Rectal smooth muscle tissue (tissue), 1 donor: ENCODE results near the gene ZNF260.

ENCODE experiments used
- H3K27ac ChIP-seq: one replicate; pipeline ENCODE4 v1.7.0; 2013; ENCODE audit warnings: low read depth, low read length, inconsistent platforms
- H3K27me3 ChIP-seq: one replicate; pipeline ENCODE4 v1.7.0; 2013; ENCODE audit warnings: low read length; ENCODE audit not compliant: control insufficient read depth, insufficient read depth
- H3K36me3 ChIP-seq: one replicate; pipeline ENCODE4 v1.7.0; 2013; ENCODE audit warnings: low read length; ENCODE audit not compliant: control insufficient read depth, insufficient read depth
- H3K4me1 ChIP-seq: one replicate; pipeline ENCODE4 v1.7.0; 2013; ENCODE audit warnings: low read length; ENCODE audit not compliant: control insufficient read depth, insufficient read depth
- H3K4me3 ChIP-seq: one replicate; pipeline ENCODE4 v1.7.0; 2013; ENCODE audit warnings: low read length
- H3K9ac ChIP-seq: one replicate; pipeline ENCODE4 v1.7.0; 2013; ENCODE audit warnings: low read length

ZNF260 gene

DNA sequence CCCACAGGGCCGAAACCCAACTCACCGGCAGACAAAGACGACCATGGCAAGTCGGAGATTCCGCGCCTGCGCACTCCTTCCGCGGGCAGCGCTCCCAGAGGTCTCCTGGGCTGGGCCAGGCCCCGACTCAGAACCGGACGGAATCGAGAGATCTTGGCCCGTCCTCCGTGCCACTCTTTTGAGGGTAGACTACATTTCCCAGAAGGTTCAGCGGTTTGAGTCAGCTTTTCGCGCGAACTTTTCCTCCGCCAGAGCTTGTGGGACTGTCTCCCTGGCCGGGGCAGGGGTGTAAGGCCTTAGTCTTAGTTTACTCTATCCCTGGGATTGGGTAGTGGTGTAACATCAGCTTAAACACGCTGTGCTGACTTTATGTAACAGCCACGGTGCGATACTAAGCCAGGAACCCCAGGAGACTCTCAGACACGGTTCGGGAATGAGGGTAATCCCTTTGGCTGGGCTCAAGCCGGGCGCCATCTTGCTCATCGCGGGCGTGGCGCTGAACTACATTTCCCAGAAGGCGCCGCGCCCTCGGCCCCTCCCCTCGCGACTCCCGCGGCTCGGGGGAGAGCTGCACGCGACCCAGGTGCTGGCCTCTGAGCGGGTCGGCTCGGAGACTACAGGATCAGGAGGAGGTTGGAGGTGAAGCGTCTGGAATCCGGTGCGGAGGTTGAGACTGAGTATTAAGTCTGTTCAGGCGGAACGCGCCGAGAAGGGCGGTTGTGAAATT is at the start of gene ZNF260:
TSS of gene ZNF260 (minus strand) at position 78 of the 727 bp plus-strand sequence. CDS start 13,033 bp downstream, outside the sequence.
- Histone ChIP-seq H3K27me3 (no peaks in the 10 kb centered on the region), H3K4me1 (peaks cover 10% of the 10 kb centered on the region), H3K4me3 (peak within 1 kb of the TSS; percentile 93), H3K27ac (peak within 1 kb of the TSS; percentile 92), H3K9ac (peak within 1 kb of the TSS; percentile 95), H3K36me3 (peaks cover 6% of the 10 kb centered on the region)

GRCh38 chr19:36577271-36577996 is 49.4 kb upstream of the ZNF260 start:
- H3K27me3 ChIP-seq: no peaks in the 10 kb centered on the region
- no peak overlapping the region for H3K9ac ChIP-seq
- no peak overlapping the region for H3K27ac ChIP-seq
- peaks cover 1% of the 10 kb centered on the region for H3K4me1 ChIP-seq
- no peak overlapping the region for H3K4me3 ChIP-seq
- peaks cover 32% of the 10 kb centered on the region for H3K36me3 ChIP-seq

DNA sequence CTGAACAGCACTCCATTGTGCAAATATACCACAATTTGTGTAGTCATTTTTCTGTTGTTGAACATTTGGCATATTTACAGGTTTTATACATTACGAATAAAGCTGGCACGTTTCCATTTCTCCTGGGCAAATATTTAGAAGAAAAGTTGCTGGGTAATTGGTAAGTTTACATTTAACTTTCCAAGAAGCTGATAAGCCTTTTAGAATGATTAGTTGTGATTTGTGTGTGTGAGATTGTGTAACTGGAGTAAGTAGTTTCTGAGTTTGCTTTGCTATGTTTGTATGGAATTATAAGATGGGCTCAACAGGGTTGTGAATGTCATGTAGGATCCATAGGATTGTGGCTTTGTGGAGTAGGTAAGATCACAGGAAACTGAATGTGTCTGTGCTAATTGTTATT is 46.7 kb upstream of the ZNF260 start:
- Histone ChIP-seq H3K27me3 (no peaks in the 10 kb centered on the region), H3K9ac (no peak overlapping the region), H3K27ac (no peak overlapping the region), H3K36me3 (peaks cover 20% of the 10 kb centered on the region), H3K4me3 (peak overlapping the region; percentile 97), H3K4me1 (peaks cover 3% of the 10 kb centered on the region)

GRCh38 chr19:36573895-36574720 is 46.0 kb upstream of the ZNF260 start:
- Histone ChIP-seq H3K27me3 (no peaks in the 10 kb centered on the region), H3K4me1 (peaks cover 3% of the 10 kb centered on the region), H3K4me3 (peak overlapping the region; percentile 97), H3K36me3 (peaks cover 17% of the 10 kb centered on the region), H3K27ac (no peak overlapping the region), H3K9ac (peak overlapping the region; percentile 87)

DNA sequence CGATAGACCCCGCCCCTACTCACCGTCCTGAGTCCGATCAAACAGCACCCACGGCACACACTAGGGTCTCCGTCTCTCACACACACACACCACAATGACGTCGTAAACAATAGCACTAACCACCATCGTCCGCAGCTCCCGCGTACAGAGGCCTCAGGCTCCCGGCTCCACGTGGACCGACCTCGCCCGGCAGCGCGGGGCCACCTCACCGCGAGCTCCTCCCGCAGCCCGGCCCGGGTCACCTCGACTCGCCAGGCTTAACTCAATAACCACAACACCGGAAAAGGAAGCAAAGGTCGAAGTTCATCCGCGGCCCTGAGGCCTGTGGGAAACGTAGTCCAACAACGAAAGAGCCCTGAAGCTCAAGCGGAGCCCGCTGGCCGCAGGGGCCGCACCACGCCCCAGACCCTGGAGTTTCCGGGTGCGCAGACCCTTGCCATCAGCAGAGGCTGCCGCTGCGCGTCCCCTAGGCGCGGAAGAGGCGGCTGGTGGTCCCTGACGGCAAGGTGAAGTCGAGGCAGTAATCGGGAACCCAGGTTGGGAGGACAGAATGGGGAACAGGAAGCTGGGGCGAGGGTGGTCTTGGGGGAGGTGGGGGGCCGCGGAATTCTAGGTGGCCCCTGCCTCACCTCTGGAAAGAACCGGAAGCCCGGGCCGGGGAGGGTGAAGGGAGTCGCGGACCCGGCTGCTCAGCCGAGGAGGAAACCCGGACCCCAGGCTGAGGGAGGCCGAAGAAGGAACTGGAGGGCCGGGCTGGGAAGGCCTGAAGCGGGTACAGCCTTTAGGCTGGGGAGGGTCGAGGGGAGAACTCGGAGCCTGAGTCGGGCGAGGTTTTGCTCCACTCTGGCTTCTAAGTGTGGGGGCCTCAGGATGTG is 45.2 kb upstream of the ZNF260 start, which contains the start of gene ZNF529:
TSS of gene ZNF529 (minus strand) at position 273 of the 875 bp plus-strand sequence. CDS start 946 bp downstream, outside the sequence.
- Histone ChIP-seq H3K36me3 (peaks cover 17% of the 10 kb centered on the region), H3K9ac (peak within 1 kb of the TSS; percentile 87), H3K27ac (peak within 1 kb of the TSS; percentile 76), H3K4me3 (peak within 1 kb of the TSS; percentile 97), H3K4me1 (peaks cover 3% of the 10 kb centered on the region), H3K27me3 (no peaks in the 10 kb centered on the region)

DNA sequence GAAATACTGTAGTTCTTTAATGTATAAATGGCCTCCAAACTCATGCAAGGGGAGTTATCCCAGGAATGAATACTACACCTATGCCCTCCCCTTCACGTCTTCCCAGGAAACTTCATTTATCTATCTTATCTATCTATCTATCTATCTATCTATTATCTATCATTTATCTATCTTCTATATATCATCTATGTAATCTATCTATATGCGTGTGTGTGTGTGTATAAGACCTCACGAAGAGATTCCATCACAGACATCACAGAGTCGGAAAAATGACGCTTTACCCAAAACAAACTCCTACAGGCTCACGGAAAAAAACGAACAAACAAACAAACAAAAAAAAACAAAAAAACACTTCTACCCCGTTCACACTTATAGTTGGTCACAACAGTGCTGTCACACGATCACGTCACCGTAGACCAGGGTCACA is 44.5 kb upstream of the ZNF260 start:
- no peaks in the 10 kb centered on the region for H3K27me3 ChIP-seq
- H3K27ac ChIP-seq: peak overlapping the region; percentile 76
- peak overlapping the region; percentile 87 for H3K9ac ChIP-seq
- H3K4me1 ChIP-seq: peaks cover 3% of the 10 kb centered on the region
- peak overlapping the region; percentile 97 for H3K4me3 ChIP-seq
- peaks cover 16% of the 10 kb centered on the region for H3K36me3 ChIP-seq

DNA sequence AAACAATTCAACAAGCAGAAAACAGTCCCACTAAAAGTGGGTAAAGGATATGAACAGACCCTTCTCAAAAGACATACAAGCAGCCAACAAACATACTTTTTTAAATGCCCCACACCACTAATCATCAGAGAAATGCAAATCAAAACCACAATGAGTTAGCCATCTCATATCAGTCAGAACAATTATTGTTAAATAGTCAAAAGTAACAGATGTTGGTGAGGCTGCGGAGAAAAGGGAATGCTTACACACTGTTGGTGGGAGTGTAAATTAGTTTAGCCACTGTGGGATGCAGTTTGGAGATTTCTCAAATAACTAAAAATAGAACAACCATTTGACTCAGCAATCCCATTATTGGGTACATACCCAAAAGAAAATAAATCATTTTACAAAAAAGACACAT is 36.3 kb upstream of the ZNF260 start:
- no peak overlapping the region for H3K4me3 ChIP-seq
- H3K9ac ChIP-seq: no peak overlapping the region
- H3K27me3 ChIP-seq: no peaks in the 10 kb centered on the region
- H3K4me1 ChIP-seq: no peaks in the 10 kb centered on the region
- H3K36me3 ChIP-seq: peaks cover 22% of the 10 kb centered on the region
- no peak overlapping the region for H3K27ac ChIP-seq

- H3K9ac ChIP-seq: no peak overlapping the region
- H3K27ac ChIP-seq: no peak overlapping the region
- no peaks in the 10 kb centered on the region for H3K4me1 ChIP-seq
- no peak overlapping the region for H3K4me3 ChIP-seq
- H3K36me3 ChIP-seq: peaks cover 36% of the 10 kb centered on the region
- no peaks in the 10 kb centered on the region for H3K27me3 ChIP-seq
These were observed 19.1 kb upstream of the ZNF260 start for GRCh38 chr19:36547001-36547732.

DNA sequence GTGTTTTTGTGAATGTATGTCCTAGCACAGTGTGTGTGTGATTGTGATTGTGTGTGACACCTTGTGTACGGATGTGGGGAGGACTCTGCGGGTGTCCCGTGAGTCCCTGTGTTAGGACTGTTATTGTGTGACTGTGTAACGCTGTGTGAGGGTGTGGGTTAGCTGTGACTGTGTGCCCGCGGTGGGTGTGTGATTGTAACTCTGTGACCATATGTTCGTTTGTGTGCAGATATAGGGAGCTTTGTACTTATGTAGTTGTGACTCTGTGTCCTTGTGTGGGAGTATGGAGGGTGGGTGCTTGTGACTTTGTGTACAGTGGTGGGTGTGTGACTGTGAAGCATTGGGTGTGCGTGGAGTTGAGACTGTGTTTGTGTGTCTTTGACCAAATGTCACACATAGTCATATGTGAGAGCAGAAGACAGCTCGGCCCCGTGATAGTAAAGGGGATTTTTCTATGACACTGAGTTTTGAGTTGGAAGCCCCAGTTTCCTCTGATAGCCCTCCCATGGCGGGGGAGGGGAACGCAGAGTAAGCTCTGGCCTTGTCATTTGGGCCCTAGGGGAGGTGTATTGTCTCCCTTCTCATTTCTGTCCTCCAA is 949 bp upstream of the ZNF260 start:
- H3K27ac ChIP-seq: peak overlapping the region; percentile 92
- peaks cover 6% of the 10 kb centered on the region for H3K36me3 ChIP-seq
- H3K27me3 ChIP-seq: no peaks in the 10 kb centered on the region
- H3K4me1 ChIP-seq: peaks cover 10% of the 10 kb centered on the region
- peak overlapping the region; percentile 43 for H3K9ac ChIP-seq
- peak overlapping the region; percentile 93 for H3K4me3 ChIP-seq

GRCh38 chr19:36527873-36528193 is 238 bp downstream of the ZNF260 start:
- Histone ChIP-seq H3K4me3 (peak overlapping the region; percentile 93), H3K9ac (peak overlapping the region; percentile 95), H3K4me1 (peaks cover 10% of the 10 kb centered on the region), H3K27me3 (no peaks in the 10 kb centered on the region), H3K36me3 (peaks cover 9% of the 10 kb centered on the region), H3K27ac (peak overlapping the region; percentile 92)

- Histone ChIP-seq H3K27me3 (no peaks in the 10 kb centered on the region), H3K4me1 (peaks cover 10% of the 10 kb centered on the region), H3K27ac (no peak overlapping the region), H3K4me3 (peak overlapping the region; percentile 93), H3K9ac (no peak overlapping the region), H3K36me3 (peaks cover 14% of the 10 kb centered on the region)
These were observed 730 bp downstream of the ZNF260 start for GRCh38 chr19:36527341-36527740.
